SK-N-DZ (cell line): ENCODE results near the gene FBXO22. TPM values are rescaled to one million over a fixed set of nuclear protein-coding genes. Genes with fewer than 3 reads are reported as not detected.
"Not testable (repeated sequence)": the region's sequence is repeated elsewhere in the genome, so short reads cannot be mapped to it uniquely, and the experiment has no call there.

Experiments used
- DNase-seq: peaks from one replicate; pipeline ENCODE4 v3.0.0-alpha.2; 2015; ENCODE audit warnings: low spot score
- polyA plus RNA-seq, 2 experiments: library from polyadenylated mRNA; depleted of rRNA; stranded (reverse); fragments of >200 nt; gene quantifications; 2 replicates each; pipeline ENCODE4 v1.2.3, GENCODE V29; 2014

Gene FBXO22
- polyA plus RNA-seq (2014; cell fraction: cytosol; rRNA removed): 60.7 and 63.4 TPM in 2 replicates
- 58.1 and 77.1 TPM in 2 replicates for polyA plus RNA-seq (2014; cell fraction: nucleus; rRNA removed)

DNA sequence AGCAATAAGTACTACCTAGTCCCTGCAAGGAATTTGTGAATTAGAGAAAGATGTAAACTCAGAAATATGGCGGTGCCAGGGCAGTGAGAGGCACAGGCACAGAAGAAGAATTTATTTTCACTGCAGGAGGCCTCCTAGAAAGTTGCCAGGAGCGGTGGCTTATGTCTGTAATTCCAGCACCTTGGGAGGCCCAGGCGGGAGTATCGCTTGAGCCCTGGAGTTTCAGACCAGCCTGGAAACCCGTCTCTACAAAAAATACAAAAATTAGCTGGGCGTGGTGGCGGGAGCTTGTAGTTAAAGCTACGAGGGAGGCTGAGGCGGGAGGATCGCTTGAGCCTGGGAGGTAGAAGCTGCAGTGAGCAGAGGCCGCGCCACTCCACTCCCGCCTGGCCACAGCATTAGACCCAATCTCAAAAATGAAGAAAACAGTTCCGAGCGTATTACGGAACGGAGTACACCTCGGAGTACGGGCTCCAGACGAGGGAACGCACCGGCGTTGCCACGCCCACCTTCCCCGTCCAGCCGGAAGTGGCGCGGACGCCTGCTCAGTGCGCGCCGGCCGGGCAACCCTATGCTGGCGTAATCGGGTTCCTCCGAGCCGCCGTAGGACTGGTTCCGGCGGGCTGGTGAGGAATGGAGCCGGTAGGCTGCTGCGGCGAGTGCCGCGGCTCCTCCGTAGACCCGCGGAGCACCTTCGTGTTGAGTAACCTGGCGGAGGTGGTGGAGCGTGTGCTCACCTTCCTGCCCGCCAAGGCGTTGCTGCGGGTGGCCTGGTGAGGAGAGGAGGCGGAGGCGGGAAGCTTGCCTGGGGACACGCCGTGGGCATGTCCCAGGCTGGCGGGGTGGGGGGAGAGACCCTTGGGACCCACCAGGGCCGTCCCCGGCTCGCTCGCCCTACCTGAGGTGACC is at the start of gene FBXO22:
Gene FBXO22, plus strand, starts transcription at position 548 of the 909 bp plus-strand sequence. Its CDS starts 86 bp downstream, at position 634.
- DNase-seq: peak; percentile 87

GRCh38 chr15:75857886-75858285 is 45.8 kb upstream of the FBXO22 start:
- DNase-seq: peak; percentile 73

- no peak for DNase-seq
These were observed 41.8 kb upstream of the FBXO22 start for GRCh38 chr15:75861750-75862402.

GRCh38 chr15:75862796-75863195 is 40.9 kb upstream of the FBXO22 start:
- DNase-seq: no peak

DNA sequence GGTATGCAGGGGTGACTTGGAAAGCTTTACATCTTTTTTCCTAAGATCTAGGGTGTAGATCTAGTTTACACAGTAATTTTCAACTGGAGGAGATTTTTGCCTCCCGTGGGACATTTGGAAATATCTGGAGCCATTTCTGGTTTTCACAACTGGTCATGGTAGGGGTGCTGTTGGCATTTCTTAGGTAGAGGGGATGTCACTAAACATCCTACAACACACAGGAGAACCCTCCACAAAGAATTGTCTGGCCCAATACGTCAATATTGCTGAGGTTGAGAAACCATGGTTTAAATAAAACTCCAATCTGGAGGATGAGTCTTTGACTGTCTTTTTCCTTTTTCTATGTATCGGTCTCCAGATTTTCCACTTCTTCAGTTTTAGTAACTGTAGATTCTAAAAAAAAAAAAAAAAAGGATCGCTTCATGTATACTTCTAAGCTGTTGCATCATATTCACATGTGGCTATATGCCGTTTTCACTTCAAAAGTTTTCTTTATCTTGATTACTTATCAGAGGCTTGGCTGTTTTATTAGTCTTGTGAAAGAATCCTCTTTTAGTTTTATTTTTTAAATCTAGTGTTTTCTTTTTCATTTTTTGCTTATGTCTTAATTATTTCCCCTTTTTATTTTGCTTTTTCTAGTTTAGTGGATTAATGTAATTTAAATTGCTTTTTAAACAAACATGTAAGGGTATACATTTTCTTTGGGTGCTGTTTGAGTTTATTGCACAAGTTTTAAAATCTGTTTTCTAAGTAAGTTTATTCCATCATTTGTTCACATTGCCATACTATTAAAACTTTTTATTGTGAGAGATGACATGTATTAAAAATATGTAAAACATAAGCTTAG is 39.2 kb upstream of the FBXO22 start:
- no peak for DNase-seq

- not testable (repeated sequence) for DNase-seq
These were observed 37.6 kb upstream of the FBXO22 start for GRCh38 chr15:75866045-75866444.

GRCh38 chr15:75866916-75867315 is 36.8 kb upstream of the FBXO22 start:
- DNase-seq: no peak

DNA sequence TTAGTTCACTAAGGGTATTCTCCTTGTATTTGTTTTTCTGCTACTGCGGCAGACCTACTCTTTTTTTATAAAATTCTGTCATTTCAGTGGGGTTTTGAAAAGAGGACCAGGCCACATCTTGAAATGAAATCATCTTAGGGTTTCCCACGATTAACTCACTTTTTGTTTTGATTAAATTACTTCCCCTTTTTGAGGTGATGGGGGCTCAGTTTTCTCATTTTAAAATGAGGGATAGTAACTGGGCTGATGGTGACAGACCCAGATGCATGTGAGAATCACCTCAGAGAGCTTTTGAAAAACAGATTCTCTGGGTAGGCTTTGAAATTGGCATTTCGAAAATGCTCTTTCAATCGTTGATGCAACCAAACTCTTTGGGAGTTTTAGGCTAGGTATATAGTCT is 36.2 kb upstream of the FBXO22 start:
- no peak for DNase-seq

- DNase-seq: no peak
These were observed 35.7 kb upstream of the FBXO22 start for GRCh38 chr15:75868019-75868418.

DNA sequence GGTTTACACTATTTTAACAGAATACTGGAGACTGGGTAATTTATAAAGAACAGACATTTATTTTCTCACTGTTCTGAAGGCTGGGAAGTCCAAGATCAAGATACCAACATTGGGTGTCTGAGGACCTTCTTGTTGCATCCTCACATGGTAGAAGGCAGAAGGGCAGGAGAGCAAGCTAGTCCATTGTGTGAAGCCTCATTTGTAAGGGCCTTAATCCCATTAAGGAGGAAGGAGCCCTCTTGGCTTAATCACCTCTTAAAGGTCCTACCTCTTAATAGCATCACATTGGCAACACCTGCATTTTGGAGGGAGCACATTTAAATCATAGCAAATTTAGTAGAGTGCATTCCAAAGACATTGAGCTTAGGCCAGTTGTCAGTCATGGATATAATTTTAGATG is 34.2 kb upstream of the FBXO22 start:
- DNase-seq: no peak

- DNase-seq: not testable (repeated sequence)
These were observed 32.1 kb upstream of the FBXO22 start for GRCh38 chr15:75871589-75871988.

DNA sequence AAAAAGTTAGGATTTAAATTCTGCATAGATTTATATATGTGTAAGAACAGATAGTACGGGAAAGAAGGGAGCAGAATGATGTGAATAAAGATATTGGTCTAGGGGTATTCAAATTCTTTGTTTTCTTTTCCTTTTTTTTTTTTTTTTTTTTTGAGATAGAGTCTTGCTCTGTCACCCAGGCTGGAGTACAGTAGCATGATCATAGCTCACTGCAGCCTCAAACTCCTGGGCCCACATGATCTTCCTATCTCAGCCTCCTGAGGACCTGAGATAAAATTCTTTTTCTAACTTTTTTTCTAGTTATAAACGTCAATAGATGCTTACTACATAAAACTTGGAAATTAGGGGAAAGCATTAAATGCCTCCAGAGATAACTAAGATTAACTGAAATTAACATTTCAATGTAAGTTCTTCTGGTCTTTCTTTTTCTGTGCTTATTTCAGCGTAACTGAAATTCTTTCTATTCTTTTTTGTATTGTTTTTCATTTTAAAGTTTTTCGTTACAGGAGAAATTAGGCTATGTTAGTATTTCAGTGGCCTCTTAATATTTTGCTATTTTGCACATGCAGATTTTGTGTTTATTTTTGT is 31.2 kb upstream of the FBXO22 start:
- no peak for DNase-seq

- no peak for DNase-seq
These were observed 19.6 kb upstream of the FBXO22 start for GRCh38 chr15:75884041-75884440.

DNA sequence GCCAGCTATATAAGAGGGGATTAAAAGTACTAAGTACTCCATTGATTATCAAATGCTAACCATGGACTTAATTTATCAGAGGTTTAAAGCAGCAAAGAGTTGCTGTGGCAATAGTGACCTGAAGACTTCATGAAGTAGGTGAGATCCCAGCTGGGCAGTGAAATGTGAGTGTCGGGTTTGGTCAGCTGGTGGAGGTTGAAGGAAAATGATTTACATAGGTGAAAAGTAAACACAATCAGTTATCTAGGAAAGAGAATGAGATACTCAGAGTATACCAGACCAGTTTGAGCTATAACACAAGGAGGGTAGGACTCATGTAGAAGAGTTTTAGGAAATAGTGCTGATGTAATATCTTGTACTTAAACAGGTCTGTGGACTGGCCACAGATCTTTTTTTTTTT is 16.5 kb upstream of the FBXO22 start:
- DNase-seq: no peak

DNA sequence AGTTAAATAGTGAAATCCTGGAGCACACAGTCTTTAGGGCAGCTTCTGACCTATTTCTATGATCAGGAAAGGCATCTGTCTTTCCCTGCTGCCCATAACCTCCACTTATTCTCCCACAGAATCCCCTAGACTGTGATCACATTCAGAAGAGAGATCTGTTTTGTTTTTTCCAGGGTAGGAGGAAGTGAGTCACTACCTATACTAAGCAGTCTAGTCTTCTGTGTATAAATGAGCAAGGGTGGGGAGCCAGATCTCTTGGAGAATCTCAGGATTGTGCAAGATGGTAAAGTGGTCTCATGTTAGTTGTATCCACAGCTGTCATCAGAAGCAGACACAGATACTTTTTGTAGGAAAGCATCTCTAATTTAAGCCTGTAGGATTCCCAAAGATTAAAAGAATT is 11.8 kb upstream of the FBXO22 start:
- no peak for DNase-seq

DNA sequence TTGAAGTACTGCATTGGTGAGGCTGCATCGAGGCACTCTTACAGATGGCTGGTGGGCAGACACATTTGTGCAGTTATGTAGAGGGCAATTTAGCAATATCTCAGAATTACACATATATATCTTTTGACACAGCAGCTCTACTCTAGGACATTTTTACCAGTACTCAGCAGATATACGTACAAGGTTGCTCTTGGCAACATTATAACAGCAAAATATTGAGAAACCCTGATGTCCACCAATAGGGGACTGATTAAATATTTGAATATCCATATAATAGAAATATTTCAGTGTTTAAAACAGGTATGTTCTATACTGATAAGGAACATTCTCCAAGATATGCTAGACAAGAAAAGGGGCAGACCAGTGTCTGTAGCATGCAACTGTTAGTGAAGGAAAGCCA is 7.9 kb upstream of the FBXO22 start:
- DNase-seq: no peak

- DNase-seq: no peak
These were observed 3.1 kb upstream of the FBXO22 start for GRCh38 chr15:75900577-75900976.

GRCh38 chr15:75902129-75902557 is 1.5 kb upstream of the FBXO22 start:
- peak; percentile 76 for DNase-seq

GRCh38 chr15:75905231-75905630 is 1.6 kb downstream of the FBXO22 start:
- DNase-seq: no peak

GRCh38 chr15:75910355-75910754 is 6.7 kb downstream of the FBXO22 start:
- not testable (repeated sequence) for DNase-seq

GRCh38 chr15:75916978-75917377 is 13.3 kb downstream of the FBXO22 start:
- DNase-seq: no peak
